Measurements from ENCODE around the gene ADGRF1.

- no peak for TF ChIP-seq CTCF (IDR thresholded peaks at IDR 0.05)
- TF ChIP-seq POLR2A (IDR thresholded peaks at IDR 0.05) = no peak
- TF ChIP-seq POLR2AphosphoS5 (IDR thresholded peaks at IDR 0.05) = no peak
These were observed 41.3 kb downstream of the ADGRF1 start for GRCh38 chr6:47000842-47001241.

All from prostate gland (tissue), 2 donors.